ENCODE data around the gene DNAH10.

- TF ChIP-seq CTCF (IDR thresholded peaks at IDR 0.05; ENCODE audit: low read length): no peak
- TF ChIP-seq EZH2 (IDR thresholded peaks at IDR 0.05; ENCODE audit: borderline replicate concordance, low read length): no peak
Measured at GRCh38 chr12:123952037-123952436, 189.9 kb downstream of the DNAH10 start.
